ENCODE measurements around the gene ACADL.

GRCh38 chr2:210226223-210226622, 976 bp upstream of the ACADL start:
- TF ChIP-seq CTCF (IDR thresholded peaks at IDR 0.05; ENCODE audit: low read depth, low read length) (no peak), EZH2phosphoT487 (IDR thresholded peaks at IDR 0.05; ENCODE audit: low read depth) (no peak)

All from OCI-LY3 (cell line).